Measurements from ENCODE around the gene MDM2.
"Not testable (repeated sequence)": the region's sequence is repeated elsewhere in the genome, so short reads cannot be mapped to it uniquely, and the experiment has no call there.

MDM2 gene

DNA sequence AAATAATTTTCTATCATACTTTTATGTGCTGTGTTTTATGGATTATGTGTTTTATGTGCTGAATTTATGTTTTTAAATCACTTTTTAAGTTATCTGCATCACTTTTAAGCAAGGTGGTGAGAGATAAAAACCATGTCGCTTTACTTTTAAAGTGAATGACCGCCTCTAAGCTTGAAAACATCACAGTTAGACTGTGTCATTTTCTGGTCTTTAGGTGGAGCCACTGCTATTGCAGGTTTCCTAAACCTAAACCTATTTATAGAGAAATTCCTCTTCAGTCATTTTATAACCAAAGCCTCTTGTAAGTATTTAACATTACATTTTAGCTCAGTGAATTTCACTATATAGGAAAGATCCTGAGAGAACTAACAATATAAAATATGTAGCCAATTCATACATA is 21.0 kb upstream of the MDM2 start:
- DNase-seq = no peak

GRCh38 chr12:68788554-68789143 is 19.3 kb upstream of the MDM2 start:
- DNase-seq = no peak

- no peak for DNase-seq
Observed at GRCh38 chr12:68789144-68789878, 18.7 kb upstream of the MDM2 start.

DNA sequence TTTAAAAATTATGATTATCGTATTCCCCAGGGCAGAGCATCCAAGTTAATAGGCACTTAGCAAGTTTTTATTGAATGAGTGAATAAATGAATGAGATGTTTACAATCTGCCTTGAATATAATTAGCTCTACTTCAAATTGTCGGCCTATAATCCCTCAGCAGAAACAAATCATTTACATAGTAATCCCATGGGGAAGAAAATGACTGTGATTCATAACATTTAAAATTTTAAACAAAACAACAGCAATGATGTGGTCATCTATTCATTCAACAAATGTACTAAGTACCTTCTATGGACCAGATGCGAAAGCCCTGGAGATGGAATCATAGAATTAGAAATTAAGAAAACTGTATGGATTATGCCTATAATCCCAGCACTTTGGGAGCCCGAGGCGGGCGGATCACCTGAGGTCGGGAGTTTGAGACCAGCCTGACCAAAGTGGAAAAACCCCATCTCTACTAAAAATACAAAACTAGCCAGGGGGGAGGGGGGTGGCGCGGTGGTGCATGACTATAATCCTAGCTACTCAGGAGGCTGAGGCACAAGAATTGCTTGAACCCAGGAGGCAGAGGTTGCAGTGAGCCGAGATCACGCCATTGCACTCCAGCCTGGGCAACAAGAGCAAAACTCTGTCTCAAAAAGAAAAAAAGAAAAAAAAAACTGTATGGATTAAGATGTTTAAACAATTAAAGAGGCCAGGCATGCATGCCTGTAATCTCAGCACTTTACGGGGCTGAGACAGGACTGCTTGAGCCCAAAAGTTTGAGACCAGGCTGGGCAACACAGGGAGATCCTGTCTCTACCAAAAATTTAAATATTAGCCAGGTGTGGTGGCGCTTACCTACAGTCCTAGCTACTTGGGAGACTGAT is 17.7 kb upstream of the MDM2 start:
- no peak for DNase-seq

DNA sequence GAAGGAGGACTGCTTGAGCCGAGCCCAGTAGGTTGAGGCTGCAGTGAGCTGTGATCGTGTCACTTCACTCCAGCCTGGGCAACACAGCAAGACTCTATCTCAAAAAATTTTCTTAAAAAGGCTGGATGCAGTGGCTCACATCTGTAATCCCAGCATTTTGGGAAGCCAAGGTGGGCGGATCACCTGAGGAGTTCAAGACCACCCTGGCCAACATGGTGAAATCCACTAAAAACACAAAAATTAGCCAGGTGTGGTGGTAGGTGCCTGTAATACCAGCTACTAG is 17.1 kb upstream of the MDM2 start:
- no peak for DNase-seq

DNA sequence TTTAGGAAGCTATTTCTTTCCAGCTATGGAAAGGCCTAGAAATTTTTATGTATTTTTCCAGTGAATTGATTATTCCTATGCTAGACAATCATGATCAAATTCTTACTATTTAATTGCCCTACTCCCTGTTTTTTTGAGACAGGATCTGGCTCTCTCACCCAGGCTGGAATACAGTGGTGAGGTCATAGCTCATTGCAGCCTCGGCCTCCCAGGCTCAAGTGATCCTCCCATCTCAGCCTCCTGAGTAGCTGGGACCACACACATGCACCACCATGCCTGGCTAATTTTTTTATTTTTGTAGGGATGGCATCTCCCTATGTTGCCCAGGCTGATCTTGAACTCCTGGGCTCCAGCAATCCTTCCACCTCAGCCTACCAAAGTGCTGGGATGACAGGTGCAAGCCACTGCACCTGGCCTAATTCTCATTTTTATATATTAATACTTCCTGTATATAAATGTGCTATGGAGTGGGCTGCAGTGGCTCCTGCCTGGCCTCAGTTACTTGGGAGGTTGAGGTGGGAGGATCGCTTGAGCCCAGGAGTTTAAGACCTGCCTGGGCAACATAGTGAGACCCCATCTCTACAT is 16.0 kb upstream of the MDM2 start:
- DNase-seq = no peak

DNA sequence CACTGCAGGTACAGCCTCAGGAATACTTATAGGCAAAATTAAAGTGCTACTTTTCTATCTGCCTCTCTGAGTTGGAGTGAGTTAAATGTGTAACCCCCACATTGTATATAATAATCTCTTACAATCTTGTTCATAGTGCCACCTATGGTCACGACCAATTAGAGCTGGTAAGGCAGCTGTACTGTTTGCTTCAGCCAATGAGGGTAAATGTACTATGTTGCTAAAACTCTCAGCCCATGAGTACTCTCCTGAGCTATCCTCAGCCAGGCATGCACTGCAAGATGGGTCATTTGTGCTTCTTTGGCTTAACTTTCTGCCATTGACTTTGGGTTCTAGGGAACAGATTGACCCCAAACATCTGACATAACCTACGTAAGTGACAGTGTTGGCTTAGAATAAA is 15.0 kb upstream of the MDM2 start:
- no peak for DNase-seq

DNA sequence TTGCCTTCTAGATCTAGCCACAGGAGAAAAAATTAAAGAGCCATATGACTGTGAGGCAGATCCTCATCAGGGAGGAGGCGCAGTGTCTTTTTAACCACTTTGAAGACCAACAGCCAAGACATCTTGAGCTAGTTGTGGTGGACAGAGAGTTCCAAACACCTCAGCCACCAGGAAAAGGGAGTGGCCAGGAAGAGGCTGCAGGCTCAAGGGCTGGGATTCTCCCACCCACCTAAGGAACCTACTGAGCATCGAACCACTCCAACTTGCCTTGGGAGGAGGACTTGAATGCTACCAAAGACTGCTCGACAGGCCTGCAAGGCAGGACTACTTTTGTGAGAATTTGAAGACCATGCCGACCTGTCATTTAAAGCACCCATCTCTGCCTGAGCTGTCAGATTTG is 14.5 kb upstream of the MDM2 start:
- no peak for DNase-seq

GRCh38 chr12:68793975-68794652 is 13.9 kb upstream of the MDM2 start:
- no peak for DNase-seq

DNA sequence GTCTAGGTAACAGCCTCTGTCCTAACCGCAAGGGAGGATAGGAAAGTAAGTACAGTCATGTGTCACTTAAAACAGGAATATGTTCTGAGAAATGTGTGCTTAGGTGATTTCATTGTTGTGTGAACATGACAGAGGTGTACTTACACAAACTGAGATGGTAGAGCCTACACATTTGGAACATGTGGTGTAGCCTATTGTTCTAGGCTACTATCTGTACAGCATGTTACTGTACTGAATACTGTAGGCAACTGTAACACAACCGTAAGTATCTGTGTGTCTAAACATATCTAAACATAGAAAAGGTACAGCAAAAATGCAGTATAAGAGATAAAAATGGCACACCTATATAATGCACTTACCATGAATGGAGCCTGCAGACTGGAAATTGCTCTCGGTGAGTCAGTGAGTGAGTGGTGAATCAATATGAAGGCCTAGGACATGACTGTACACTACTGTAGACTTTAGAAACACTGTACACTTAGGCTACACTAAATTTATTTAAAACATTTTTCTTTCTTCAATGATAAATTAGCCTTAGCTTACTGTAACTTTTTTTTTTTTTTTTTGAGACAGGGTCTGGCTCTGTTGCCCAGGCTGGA is 13.2 kb upstream of the MDM2 start:
- no peak for DNase-seq

- no peak for DNase-seq
Observed at GRCh38 chr12:68796399-68796798, 11.6 kb upstream of the MDM2 start.

DNA sequence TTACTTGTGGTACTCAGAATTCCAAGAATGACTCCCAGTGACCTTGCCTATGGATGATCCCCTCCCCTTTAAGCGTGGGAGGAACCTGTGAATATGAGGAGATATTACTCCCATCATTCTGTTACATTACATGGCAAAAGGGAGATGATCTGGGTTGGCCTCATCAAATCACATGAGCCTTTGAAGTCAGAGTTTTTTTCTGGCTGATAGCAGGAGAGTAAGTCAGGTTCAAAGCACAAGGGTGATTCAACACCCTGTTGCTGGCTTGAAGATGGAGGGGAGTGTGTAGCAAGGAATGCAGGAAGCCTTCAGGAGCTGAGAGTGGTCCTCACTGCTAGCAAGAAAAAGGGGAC is 9.1 kb upstream of the MDM2 start:
- DNase-seq = no peak

GRCh38 chr12:68800294-68800693 is 7.7 kb upstream of the MDM2 start:
- DNase-seq = no peak

DNA sequence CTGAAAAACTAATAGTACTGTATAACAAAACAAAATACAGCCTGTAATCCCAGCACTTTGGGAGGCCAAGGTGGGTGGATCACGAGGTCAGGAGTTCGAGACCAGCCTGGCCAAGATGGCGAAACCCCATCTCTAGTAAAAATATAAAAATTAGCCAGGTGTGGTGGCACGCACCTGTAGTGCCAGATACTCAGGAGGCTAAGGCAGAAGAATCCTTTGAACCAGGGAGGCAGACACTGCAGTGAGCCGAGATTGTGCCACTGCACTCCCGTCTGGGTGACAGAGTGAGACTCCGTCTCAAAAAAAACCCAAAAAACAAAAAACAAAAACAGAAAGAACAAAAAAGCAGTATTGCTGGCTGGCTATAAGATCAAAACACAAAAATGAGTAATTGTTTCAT is 6.9 kb upstream of the MDM2 start:
- not testable (repeated sequence) for DNase-seq

- not testable (repeated sequence) for DNase-seq
Observed at GRCh38 chr12:68802372-68802745, 5.6 kb upstream of the MDM2 start.

DNA sequence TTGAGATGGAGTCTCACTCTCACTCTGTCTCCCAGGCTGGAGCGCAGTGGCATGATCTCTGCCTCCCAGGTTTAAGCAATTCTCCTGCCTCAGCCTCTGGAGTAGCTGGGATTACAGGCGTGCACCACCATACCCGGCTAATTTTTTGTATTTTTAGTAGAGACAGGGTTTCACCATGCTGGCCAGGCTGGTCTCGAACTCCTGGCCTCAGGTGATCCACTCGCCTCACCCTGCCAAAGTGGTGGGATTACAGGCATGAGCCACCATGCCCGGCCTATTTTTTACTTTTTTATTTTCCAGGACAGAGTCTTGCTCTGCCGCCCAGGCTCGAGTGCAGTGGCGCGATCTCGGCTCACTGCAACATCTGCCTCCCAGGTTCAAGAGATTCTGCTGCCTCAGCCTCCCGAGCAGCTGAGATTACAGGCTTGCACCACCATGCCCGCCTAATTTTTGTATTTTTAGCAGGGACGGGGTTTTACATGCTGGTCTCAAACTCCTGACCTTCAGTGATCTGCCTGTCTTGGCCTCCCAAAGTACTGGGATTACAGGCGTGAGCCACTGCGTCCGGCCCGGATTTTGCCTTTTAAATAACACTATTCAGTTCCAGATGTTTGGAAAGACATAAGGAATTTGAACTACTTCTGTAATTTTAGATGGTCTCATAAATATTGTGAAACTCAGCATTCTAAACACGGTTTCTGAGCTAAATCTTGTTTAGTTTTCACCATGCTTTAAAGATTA is 4.9 kb upstream of the MDM2 start:
- DNase-seq = not testable (repeated sequence)

DNA sequence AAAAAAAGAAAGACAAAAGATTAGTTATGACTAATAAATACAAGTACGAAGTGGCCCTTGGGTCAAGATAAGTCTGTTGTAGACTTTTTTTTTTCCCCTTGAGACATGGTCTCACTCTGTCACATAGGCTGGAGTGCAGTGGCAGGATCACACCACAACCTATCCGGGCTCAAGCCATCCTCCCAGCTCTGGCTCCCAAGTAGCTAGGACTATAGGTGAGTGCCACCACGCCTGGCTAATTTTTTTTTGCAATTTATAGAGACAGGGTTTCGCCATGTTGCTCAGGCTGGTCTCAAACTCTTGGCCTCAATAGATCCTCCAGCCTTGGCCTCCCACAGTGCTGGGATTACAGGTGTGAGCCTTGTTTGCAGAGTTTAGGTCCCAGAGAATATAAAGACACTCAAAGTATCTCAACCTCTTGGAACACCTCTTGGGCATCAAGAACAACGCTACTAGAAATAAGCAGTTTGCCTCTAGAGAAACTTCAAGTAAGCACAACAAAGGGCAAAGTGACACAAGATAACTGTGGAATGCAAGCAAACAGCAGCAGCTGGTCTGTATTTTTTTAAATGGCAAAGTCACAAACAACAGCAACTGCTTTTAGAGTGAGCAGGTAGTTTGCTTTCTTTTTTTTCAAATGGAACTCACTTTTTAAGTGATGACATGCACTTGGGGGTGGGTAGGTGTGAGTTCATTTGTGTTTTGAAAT is 3.9 kb upstream of the MDM2 start:
- no peak for DNase-seq

DNA sequence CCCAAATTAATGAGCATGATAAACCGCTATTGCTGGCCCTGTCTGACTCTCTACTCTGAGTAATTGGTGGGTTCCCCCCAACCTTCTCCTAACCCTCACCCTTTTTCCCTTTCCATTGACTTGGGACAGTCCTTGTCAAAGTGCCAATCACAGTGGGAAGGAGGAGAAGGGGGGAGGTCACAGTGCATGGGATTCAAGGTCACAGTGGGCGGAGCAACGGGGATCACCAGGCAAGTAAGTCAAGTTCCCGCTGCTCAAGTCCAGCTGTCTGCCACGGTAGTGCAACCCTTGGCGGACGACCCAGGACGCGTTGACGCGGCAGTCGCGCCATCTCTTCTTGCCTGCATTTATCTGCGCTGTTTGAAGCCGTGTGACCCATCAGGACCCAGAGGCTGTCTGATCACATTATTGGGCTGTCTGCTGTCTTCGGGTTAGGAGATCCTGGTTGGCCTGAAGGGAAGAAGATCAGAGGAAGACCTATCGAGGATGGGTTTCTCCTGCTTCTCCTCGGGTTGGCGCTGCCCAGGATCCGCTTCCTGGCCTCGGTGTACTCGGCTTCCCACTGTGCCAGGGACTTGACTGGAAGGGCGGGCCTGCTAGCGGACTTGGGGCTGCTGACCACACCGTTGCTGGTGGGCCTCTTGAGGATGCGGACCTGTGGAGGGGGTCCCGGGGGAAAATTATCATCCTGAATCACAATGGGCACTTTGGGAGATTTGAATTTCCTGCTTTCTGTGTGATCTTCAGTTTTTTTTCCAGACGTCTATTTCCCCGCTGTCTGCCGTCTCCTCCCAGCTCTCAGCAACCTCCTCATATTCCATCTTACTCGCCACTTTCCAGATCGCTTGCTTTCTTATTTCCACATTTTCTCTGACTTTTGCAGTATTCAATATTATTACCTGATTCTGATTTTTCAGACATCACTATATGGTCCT is 3.1 kb upstream of the MDM2 start:
- DNase-seq = no peak

DNA sequence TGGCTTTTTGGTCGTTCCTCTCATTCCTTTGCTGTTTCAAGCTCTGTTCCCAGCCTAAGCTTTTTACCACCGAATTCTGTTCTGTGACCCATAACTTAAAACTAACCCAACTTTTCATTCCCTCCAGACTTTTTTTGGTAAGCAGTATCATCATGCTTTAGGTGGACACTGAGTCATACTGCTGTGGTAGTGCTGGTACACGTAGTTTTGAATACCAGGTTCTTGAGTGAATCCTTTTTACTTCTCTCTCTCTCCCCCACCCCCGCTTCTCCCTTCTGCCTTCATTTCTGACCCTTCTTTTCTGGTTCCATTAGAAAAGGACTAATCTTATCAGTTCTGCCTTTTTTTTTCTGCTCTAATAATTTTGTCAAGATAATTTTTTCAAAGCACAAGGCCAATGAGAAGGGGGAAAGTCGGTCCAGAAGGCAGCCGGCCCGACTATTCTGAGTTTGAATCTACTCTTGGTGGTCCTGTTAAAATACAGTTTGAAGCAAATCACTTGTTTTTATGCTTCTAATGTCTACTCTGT is 2.3 kb upstream of the MDM2 start:
- no peak for DNase-seq
